H9 (cell line): ENCODE measurements around the gene TXNL4A. TPM values are rescaled to one million over a fixed set of nuclear protein-coding genes. Genes with fewer than 3 reads are reported as not detected.

ENCODE experiments used
- DNase-seq: peaks from one replicate; pipeline ENCODE4 v3.0.0-alpha.2; 2017
- H2AFZ ChIP-seq: one replicate; pipeline ENCODE4 v1.6.1; 2013; ENCODE audit warnings: mild to moderate bottlenecking, low read length, control low read depth, moderate library complexity
- H2AK5ac ChIP-seq: 2 replicates; pipeline ENCODE4 v1.6.1; 2013; ENCODE audit warnings: low read length, control low read depth, mixed read lengths; ENCODE audit not compliant: insufficient read length
- H2BK120ac ChIP-seq: one replicate; pipeline ENCODE4 v1.6.1; 2013; ENCODE audit warnings: low read depth, mild to moderate bottlenecking, low read length, control low read depth, inconsistent platforms; ENCODE audit not compliant: poor library complexity, severe bottlenecking
- H2BK12ac ChIP-seq: 2 replicates; pipeline ENCODE4 v1.6.1; 2013; ENCODE audit warnings: low read length, control low read depth, mixed read lengths, low read depth; ENCODE audit not compliant: insufficient read length
- H2BK15ac ChIP-seq: 2 replicates; pipeline ENCODE4 v1.6.1; 2013; ENCODE audit warnings: low read depth, low read length, control low read depth
- H2BK20ac ChIP-seq: one replicate; pipeline ENCODE4 v1.6.1; 2013; ENCODE audit warnings: low read depth, mild to moderate bottlenecking, low read length, control low read depth, inconsistent platforms; ENCODE audit not compliant: poor library complexity, severe bottlenecking
- H2BK5ac ChIP-seq: 2 replicates; pipeline ENCODE4 v1.6.1; 2013; ENCODE audit warnings: low read length, control low read depth, mixed read lengths; ENCODE audit not compliant: insufficient read length
- H3K14ac ChIP-seq: 2 replicates; pipeline ENCODE4 v1.6.1; 2013; ENCODE audit warnings: low read length, control low read depth; ENCODE audit not compliant: insufficient read depth
- H3K18ac ChIP-seq: 2 replicates; pipeline ENCODE4 v1.6.1; 2013; ENCODE audit warnings: low read depth, mild to moderate bottlenecking, mixed read lengths, low read length, control low read depth; ENCODE audit not compliant: insufficient read length
- H3K23ac ChIP-seq: 2 replicates; pipeline ENCODE4 v1.6.1; 2013; ENCODE audit warnings: low read length, control low read depth, mixed read lengths, low read depth; ENCODE audit not compliant: insufficient read length
- H3K23me2 ChIP-seq: 2 replicates; pipeline ENCODE4 v1.6.1; 2013; ENCODE audit warnings: low read depth, mild to moderate bottlenecking, mixed read lengths, low read length, control low read depth; ENCODE audit not compliant: insufficient read length, poor library complexity, severe bottlenecking
- H3K27ac ChIP-seq: 2 replicates; pipeline ENCODE4 v1.5.1; 2013; ENCODE audit warnings: low read length, control low read depth, mixed read lengths, low read depth; ENCODE audit not compliant: insufficient read length
- H3K27me3 ChIP-seq: 2 replicates; pipeline ENCODE4 v1.6.1; 2013; ENCODE audit warnings: low read length, control low read depth, inconsistent platforms; ENCODE audit not compliant: insufficient read depth
- H3K4ac ChIP-seq: 2 replicates; pipeline ENCODE4 v1.6.1; 2013; ENCODE audit warnings: low read depth, mild to moderate bottlenecking, control low read depth, inconsistent platforms, low read length, moderate library complexity
- H3K4me1 ChIP-seq: 2 replicates; pipeline ENCODE4 v1.6.1; 2013; ENCODE audit warnings: low read length, control low read depth, inconsistent platforms; ENCODE audit not compliant: insufficient read depth
- H3K4me2 ChIP-seq: 2 replicates; pipeline ENCODE4 v1.6.1; 2013; ENCODE audit warnings: low read length, control low read depth, mixed read lengths; ENCODE audit not compliant: insufficient read length, insufficient read depth
- H3K56ac ChIP-seq: 2 replicates; pipeline ENCODE4 v1.6.1; 2013; ENCODE audit warnings: low read depth, mild to moderate bottlenecking, mixed read lengths, low read length, control low read depth; ENCODE audit not compliant: insufficient read length
- H3K79me1 ChIP-seq: 2 replicates; pipeline ENCODE4 v1.6.1; 2013; ENCODE audit warnings: low read depth, mild to moderate bottlenecking, moderate library complexity, low read length, control low read depth, inconsistent platforms; ENCODE audit not compliant: insufficient read depth, poor library complexity, severe bottlenecking
- H3K79me2 ChIP-seq: 2 replicates; pipeline ENCODE4 v1.6.1; 2013; ENCODE audit warnings: low read length, control low read depth, inconsistent platforms; ENCODE audit not compliant: insufficient read depth
- H3K9ac ChIP-seq: 2 replicates; pipeline ENCODE4 v1.6.1; 2013; ENCODE audit warnings: low read length, control low read depth, mixed read lengths; ENCODE audit not compliant: insufficient read length; ENCODE audit errors: extremely low read depth
- H3K9me3 ChIP-seq: one replicate; pipeline ENCODE4 v1.6.1; 2013; ENCODE audit warnings: low read depth, low read length, inconsistent platforms; ENCODE audit not compliant: control insufficient read depth
- H3T11ph ChIP-seq: one replicate; pipeline ENCODE4 v1.6.1; 2013; ENCODE audit warnings: mild to moderate bottlenecking, low read length, control low read depth, inconsistent platforms
- H4K20me1 ChIP-seq: one replicate; pipeline ENCODE4 v1.6.1; 2013; ENCODE audit not compliant: control insufficient read depth, insufficient read length, insufficient read depth
- H4K5ac ChIP-seq: 2 replicates; pipeline ENCODE4 v1.6.1; 2013; ENCODE audit warnings: low read depth, mild to moderate bottlenecking, mixed read lengths, low read length, control low read depth; ENCODE audit not compliant: insufficient read length
- H4K8ac ChIP-seq: replicated peaks from 2 replicates; pipeline ENCODE4 v1.6.1; 2013; ENCODE audit warnings: low read length, control low read depth, mixed read lengths, low read depth; ENCODE audit not compliant: insufficient read length
- H4K91ac ChIP-seq: 2 replicates; pipeline ENCODE4 v1.6.1; 2013; ENCODE audit warnings: low read depth, mild to moderate bottlenecking, moderate library complexity, mixed read lengths, low read length, control low read depth; ENCODE audit not compliant: insufficient read length
- H3K27ac Mint-ChIP-seq, 3 experiments: 2 replicates in 2 of 3; 3 replicates in 1 of 3; pipeline ENCODE4 v1.8.0; 2020 to 2021; ENCODE audit warnings: mixed read lengths in 3 of 3, mild to moderate bottlenecking in 1 of 3, moderate library complexity in 1 of 3
- H3K27me3 Mint-ChIP-seq: 2 replicates; pipeline ENCODE4 v1.8.0; 2021; ENCODE audit warnings: low read depth, mild to moderate bottlenecking, moderate library complexity, mixed read lengths
- H3K36me3 Mint-ChIP-seq, 3 experiments: 2 replicates in 2 of 3; 3 replicates in 1 of 3; pipeline ENCODE4 v1.8.0; 2020 to 2021; ENCODE audit warnings: low read depth in 3 of 3, mixed read lengths in 3 of 3; ENCODE audit not compliant: insufficient read depth in 1 of 3
- H3K4me1 Mint-ChIP-seq, 2 experiments: 2 replicates each; pipeline ENCODE4 v1.8.0; 2020; ENCODE audit warnings: mixed read lengths in 2 of 2
- H3K4me3 Mint-ChIP-seq, 2 experiments: 2 replicates in 1 of 2; 3 replicates in 1 of 2; pipeline ENCODE4 v1.8.0; 2020 to 2021; ENCODE audit warnings: mild to moderate bottlenecking in 2 of 2, mixed read lengths in 2 of 2, moderate library complexity in 1 of 2
- H3K9me3 Mint-ChIP-seq, 2 experiments: 2 replicates in 1 of 2; 3 replicates in 1 of 2; pipeline ENCODE4 v1.8.0; 2020; ENCODE audit warnings: mild to moderate bottlenecking in 2 of 2, mixed read lengths in 2 of 2, moderate library complexity in 1 of 2
- whole genome bisulfite sequencing: extraction: QIAGEN DNeasy Blood & Tissue Kit; methylation state at CpG from one replicate; pipeline ENCODE4 v1.1.7; 2013; ENCODE audit warnings: missing lambda C conversion rate, low lambda C conversion rate, mixed read lengths; ENCODE audit not compliant: insufficient read length; ENCODE audit errors: extremely low coverage; 5-methylcytosine and 5-hydroxymethylcytosine counted together
- total RNA-seq: library from RNA; stranded (reverse); gene quantifications from 2 replicates; pipeline ENCODE4 v1.2.1, GENCODE V29; 2021
- TF ChIP-seq, protein P1 (sequence below): fragments of 200-600 bp; sonication (generic); conservative IDR thresholded peaks from 3 replicates; pipeline ENCODE4 v1.8.0; 2021; ENCODE audit warnings: antibody characterized with exemption, mild to moderate bottlenecking

The TXNL4A gene
- total RNA-seq, 1 experiment from 2014 or later = 163 TPM

DNA sequence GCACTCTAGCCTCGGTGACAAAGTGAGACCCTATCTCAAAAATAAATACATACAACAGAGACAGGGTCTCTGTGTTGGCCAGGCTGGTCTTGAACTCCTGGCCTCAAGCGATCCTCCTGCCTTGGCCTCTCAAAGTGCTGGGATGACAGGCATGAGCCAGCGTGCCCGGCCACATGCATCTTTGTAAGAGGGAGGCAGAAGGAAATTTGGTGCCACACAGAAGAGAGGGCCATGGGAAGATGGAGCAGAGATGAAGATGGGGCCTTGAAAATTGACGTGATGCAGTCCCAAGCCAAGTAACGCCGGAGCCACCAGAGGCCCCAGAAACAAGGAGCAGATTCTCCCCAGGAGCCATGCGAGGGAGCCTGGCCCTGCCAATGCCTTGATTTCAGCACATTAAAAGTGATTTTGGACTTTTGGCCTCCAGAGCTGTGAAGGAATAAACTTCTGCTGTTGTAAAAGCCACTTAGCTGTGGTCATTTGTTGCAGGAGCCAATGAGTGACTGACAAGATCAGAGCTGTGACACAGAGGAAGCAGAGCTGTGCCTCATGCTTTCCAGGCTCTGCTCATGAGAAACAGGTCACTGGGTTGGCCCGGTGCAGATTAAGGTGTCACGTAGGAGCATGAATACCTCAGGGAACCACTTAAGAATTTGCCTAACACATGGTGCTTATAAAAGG lies 34.3 kb downstream of the TXNL4A start:
- Mint-ChIP-seq H3K27ac (no peak overlapping the region), H3K4me3 (no peak overlapping the region), H3K9me3 (no peaks in the 10 kb centered on the region; a peak in 1 of 5 replicates), H3K4me1 (peaks cover 22 to 25% of the 10 kb centered on the region in 2 experiments), H3K27me3 (peaks cover 87% of the 10 kb centered on the region), H3K36me3 (peaks cover 0 to 1% (median 0%) of the 10 kb centered on the region in 3 experiments; a peak in 1 of 7 replicates)
- H4K20me1 ChIP-seq = no peaks in the 10 kb centered on the region
- no peak overlapping the region for H3K23ac ChIP-seq
- no peak overlapping the region for H2AK5ac ChIP-seq
- H2AFZ ChIP-seq = no peak overlapping the region
- no peaks in the 10 kb centered on the region for H3K79me1 ChIP-seq
- H3T11ph ChIP-seq = no peak overlapping the region
- no peak overlapping the region for H3K27ac ChIP-seq
- H3K18ac ChIP-seq = no peak overlapping the region
- no peak overlapping the region for H4K8ac ChIP-seq
- H2BK20ac ChIP-seq = no peak overlapping the region
- peaks cover 4% of the 10 kb centered on the region for H3K23me2 ChIP-seq
- H2BK12ac ChIP-seq = no peak overlapping the region
- H3K56ac ChIP-seq = no peak overlapping the region
- no peak overlapping the region for H2BK120ac ChIP-seq
- no peaks in the 10 kb centered on the region for H3K79me2 ChIP-seq
- no peak overlapping the region for H2BK5ac ChIP-seq
- H3K27me3 ChIP-seq = peaks cover 17% of the 10 kb centered on the region
- no peak overlapping the region for H4K91ac ChIP-seq
- no peak for DNase-seq
- H3K4ac ChIP-seq = no peak overlapping the region
- no CpG with 5 or more reads among the region's 10 CpGs for WGBS
- no peaks in the 10 kb centered on the region for H3K9me3 ChIP-seq
- no peak overlapping the region for H4K5ac ChIP-seq
- TF ChIP-seq, protein P1, sequence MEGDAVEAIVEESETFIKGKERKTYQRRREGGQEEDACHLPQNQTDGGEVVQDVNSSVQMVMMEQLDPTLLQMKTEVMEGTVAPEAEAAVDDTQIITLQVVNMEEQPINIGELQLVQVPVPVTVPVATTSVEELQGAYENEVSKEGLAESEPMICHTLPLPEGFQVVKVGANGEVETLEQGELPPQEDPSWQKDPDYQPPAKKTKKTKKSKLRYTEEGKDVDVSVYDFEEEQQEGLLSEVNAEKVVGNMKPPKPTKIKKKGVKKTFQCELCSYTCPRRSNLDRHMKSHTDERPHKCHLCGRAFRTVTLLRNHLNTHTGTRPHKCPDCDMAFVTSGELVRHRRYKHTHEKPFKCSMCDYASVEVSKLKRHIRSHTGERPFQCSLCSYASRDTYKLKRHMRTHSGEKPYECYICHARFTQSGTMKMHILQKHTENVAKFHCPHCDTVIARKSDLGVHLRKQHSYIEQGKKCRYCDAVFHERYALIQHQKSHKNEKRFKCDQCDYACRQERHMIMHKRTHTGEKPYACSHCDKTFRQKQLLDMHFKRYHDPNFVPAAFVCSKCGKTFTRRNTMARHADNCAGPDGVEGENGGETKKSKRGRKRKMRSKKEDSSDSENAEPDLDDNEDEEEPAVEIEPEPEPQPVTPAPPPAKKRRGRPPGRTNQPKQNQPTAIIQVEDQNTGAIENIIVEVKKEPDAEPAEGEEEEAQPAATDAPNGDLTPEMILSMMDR = no peak
- H3K4me2 ChIP-seq = no peak overlapping the region
- H2BK15ac ChIP-seq = no peak overlapping the region
- no peak overlapping the region for H3K9ac ChIP-seq
- no peak overlapping the region for H3K14ac ChIP-seq
- H3K4me1 ChIP-seq = no peaks in the 10 kb centered on the region
